G401.6 (cell line): ENCODE results near the gene ANP32B.
"Not testable (repeated sequence)": the region's sequence is repeated elsewhere in the genome, so short reads cannot be mapped to it uniquely, and the experiment has no call there.

ENCODE experiments used
- FAIRE-seq: peaks from 2 replicates; lab custom pipeline; 2012; peaks lifted over from hg19 to GRCh38; lab: Jason Lieb, UNC

Gene ANP32B

DNA sequence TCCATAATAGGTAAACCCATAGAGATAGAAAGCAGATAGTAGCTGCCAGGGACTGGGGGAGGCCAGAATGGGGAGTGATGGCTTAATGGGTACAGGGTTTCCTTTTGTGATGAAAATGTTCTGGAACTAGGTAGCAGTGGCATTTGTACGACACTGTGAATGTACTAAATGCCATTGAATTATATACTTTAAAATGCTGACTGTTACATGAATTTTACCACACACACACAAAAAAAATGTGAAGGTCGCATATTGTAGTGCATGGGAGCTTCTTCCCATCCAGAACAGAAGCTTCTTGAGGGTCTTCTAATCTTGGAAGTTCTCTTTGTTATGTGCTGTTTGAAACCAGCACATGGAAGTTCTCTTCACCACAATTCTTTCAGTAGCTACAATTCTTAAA is 19.9 kb upstream of the ANP32B start:
- no peak for FAIRE-seq

GRCh38 chr9:97964901-97965300 is 18.2 kb upstream of the ANP32B start:
- no peak for FAIRE-seq

GRCh38 chr9:97966493-97966892 is 16.6 kb upstream of the ANP32B start:
- FAIRE-seq = no peak

GRCh38 chr9:97969014-97969413 is 14.1 kb upstream of the ANP32B start:
- FAIRE-seq = no peak

DNA sequence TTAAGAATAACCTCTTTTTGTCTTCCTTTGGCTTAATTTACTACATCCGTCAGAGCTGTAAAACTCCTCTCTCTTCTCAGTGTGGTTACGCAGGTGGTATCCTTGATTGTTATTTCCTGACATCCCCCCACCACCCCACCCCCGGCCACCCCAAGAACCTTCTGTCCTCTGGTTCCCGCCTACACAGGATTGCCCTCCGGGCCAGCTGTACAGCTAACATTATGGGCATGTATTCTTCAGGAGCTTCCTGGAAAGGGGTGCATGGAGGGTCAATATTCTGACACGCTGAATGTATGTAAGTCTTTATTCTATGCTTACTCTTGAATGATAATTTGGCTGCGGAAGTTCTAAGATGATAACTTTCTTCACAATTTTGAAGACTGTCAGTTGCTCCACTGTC is 13.0 kb upstream of the ANP32B start:
- no peak for FAIRE-seq

DNA sequence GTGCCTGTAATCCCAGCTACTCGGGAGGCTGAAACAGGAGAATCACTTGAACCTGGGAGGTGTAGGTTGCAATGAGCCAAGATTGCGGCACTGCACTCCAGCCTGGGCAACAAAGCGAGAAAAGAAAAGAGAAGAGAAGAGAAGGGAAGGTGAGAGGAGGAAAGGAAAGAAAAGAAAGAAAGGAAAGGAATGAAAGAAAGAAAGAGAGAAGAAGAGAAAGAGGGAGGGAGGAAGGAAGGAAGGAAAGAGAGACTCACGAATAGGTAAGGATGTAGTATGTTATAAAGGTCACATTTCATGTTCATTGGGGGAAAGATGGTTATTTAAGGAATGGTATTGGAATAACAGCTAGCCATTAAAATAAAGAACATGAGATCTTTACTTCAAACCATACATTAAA is 10.4 kb upstream of the ANP32B start:
- no peak for FAIRE-seq

DNA sequence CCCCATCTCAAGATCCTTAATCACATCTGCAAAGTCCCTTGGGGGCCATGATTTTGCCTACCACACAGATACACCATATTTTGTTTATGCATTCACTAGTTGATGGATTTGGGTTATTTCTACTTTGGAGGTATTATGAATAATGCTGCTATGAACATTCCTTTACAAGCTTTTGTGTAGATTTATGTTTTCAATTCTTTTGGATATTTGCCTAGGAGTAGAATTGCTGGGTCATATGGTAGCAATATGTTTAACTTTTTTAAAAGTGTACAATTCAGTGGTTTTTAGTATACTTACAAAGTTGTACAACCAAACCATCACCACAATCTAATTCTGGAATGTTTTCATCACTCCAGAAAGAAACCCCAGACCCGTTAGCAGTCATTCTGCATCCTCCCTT is 7.8 kb upstream of the ANP32B start:
- FAIRE-seq = no peak

DNA sequence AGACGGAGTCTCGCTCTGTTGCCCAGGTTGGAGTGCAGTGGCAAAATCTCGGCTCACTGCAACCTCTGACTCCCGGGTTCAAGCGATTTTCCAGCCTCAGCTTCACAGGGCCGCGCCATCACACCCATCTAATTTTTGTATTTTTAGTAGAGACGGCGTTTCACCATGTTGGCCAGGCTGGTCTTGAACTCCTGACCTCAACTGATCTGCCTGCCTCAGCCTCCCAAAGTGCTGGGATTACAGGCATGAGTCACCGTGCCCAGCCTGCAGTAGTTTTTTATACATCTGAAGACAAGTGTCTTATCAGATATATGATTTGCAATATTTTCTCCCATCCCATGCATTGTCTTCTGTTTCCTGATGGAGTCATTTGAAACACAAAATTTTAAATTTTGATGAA is 6.5 kb upstream of the ANP32B start:
- FAIRE-seq = not testable (repeated sequence)

DNA sequence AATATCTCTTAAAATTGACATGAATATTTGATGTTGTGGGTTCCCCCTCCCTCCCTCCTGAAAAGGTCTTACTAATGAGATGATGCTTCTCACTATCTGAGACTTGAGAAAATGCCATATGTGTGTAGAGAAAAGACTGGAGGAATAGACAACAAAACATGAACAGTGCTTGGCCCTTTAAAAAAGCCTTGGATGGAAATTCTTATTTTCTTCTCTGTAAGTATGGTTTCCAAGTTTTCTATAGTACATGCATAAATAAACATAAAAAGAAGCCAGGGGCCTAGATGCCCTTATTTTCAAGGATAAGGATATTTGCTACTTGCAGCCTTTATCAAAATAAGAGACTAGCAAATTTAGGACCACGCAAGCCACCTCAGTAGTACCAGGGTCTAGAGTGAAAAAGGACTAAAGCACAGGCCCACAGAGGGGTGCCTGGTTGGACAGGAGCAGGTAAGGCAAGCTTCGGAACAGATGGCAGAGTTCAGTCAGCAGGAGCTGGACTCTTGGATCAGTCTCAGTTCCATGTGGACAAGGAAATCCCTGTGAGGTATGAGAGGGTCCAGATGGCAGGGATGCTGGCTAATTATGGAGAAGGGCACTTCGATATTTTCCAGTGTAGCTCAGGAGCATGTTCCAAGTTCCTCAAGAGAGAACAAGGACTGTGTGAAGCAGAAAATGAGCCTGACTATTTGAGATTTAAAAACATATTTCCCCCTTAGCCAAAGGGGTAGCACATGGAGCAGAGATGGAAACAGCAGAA is 4.6 kb upstream of the ANP32B start:
- FAIRE-seq = no peak

GRCh38 chr9:97979788-97980478 is 3.2 kb upstream of the ANP32B start:
- no peak for FAIRE-seq

- no peak for FAIRE-seq
Observed at GRCh38 chr9:97980479-97980803, 2.7 kb upstream of the ANP32B start.

DNA sequence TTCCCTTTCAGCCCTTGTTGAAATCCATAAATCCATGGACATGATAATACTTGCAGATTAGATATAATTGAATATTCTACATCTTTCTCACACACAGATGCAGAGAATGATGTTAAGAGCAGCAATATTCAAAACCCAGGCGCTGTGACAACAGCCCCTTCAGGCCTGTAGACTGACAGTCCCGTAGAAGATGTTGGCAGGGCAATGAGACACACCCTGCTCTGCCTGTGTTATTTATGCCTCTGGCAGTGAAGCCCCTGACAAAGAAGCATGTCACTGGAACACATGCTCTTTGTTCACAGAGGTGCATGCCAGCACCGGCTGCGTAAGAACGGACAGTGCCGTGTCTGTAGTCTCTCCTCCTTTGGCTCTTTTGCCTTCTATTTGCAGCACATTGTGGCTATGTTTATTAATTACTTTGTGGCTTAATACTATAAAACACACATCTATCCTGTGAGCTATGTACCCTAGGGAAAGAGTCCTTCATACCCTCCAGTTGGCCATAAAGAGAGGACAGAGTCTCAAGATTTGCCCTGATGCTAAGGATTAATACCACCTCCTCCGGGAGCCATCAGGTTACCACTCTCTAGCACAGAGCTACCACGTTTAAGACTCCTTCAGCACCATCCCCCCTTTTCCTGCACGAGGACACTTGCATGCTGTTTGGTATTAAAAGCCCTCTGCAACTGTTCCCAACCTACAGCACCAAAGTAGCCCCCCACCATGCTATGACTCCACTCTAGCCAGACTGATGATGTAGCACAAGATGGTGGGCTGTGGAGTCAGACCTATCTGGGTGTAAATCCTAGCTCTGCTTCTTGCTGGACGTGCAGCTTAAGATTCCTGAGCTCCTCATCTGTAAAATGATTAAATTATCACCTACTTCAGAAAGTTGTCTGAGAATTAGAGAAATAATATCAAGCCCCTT is 2.0 kb upstream of the ANP32B start:
- no peak for FAIRE-seq

DNA sequence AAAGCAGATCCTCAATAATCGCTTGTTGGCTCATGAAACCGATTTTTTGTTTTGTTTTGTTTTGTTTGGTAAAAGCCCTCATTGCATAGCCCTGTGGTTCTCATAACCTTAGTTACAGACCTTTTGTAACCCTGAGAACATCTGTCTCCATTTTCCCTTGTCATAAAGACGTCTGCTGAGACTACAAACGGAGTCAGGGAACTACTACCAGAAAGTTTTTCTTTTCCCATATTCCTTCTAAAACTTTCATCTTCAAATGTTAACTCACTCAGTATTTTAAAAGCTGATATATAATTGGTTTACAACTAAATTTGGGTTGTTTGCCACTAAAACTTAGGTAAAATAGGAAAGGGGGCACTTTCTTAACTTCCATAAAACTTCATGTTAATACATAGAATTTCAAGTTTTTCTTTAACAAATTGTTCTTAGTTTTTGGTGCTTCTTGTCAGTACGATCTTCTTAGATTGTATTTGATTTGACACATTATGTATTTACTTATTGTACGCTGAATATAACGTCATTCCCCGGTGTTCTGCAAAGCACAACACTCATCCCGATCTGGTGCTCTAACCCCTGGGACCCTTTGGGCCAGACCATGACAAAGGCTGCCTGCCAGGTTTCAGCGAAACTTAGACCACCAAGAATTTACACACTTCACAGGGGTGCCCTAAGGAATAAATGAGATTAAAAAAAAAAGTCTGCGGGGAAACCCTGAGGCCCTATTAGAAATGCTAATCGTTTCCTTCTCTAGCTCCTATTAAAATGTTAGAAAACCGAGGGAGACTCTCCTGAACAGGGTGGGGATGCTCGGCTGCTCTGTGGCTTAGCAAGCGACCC is 1.1 kb upstream of the ANP32B start:
- FAIRE-seq = peak; percentile 68

DNA sequence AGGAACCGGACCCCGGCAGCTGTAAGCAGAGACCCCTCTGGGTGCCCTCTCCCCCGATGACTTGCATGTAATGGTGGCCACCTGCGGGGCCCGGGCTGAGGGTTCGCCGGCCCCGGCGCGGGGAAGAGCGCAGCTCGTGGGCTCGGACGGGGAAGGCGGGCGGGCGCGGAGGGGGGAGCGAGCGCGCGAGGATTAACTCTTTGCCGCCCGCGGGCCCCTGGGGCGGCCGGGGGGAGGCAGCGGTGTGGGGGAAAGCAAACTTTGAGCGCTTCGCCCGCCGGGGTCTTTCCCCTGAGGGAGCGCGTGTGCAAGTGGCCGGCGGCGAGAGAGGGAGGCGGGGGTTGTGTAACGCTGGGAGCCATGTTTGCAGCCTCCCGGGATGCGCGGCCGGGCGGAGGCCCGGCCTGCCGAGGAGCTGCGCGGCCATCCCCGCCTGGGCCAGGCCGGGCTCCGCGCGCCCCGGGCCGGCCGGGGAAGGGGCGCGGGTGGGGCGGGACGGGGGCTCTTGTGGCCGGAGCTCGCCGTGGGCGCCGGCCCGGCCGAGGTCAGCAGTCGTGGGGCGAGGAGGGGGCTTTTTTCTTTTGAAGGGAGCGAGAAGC is 547 bp downstream of the ANP32B start:
- no peak for FAIRE-seq

GRCh38 chr9:97984188-97985057 is 1.3 kb downstream of the ANP32B start:
- FAIRE-seq = no peak

DNA sequence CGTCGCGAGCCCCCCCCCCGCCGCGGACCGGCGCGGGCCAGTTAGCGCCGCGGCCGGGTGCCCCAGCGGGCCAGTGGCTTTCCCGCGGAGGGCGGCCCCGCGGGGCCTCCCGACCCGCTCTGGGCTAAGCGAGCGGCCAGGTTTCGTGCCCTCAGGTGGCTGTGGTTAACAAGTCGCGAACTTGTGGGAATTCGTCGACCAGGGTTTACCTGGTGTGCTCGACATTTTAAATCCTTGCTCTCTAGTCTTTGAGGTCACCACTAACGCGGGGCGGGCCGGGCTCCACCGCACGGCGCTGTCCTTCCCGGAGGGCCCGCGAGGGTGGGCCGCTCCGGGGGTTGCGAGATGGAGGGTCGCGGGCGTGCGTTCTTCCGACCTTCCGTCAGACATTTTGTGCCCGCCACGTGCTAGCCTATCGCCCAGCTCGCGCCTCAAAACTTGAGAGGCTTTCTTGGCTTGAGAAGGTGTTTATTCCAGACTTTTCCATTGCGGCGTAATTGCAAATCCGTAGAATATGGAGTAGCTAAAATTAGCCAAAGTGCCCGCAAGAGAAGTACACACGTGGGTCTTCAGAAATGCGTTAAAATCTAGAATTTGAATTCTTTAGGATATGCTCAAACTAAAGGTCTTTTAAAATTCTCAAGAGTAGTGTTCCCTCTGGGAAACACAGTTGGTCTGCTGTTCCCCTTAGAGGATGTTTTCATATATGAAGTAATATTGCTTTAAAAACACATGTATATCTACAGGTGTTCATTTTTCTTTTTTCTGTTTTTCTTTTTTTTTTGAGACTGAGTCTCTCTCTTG is 2.1 kb downstream of the ANP32B start:
- FAIRE-seq = no peak

DNA sequence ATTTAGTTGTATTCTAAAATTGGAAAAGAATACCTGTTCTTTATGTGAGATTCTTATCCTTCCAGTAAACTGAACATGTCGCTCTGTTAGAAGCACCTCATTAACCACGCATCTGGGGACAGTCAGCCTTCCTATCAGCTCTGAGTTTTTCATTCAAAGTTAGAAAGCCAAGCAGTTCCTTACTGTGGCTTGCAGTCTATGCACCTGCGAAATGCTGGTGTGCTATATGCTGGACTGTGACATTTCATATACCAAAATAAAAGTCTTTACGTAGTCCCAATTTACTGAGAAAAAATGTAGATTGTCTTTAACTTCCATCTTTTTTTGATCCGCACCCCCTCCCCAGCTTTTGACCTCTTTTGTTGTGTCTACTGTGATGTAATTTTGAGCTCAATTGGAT is 4.3 kb downstream of the ANP32B start:
- FAIRE-seq = no peak

DNA sequence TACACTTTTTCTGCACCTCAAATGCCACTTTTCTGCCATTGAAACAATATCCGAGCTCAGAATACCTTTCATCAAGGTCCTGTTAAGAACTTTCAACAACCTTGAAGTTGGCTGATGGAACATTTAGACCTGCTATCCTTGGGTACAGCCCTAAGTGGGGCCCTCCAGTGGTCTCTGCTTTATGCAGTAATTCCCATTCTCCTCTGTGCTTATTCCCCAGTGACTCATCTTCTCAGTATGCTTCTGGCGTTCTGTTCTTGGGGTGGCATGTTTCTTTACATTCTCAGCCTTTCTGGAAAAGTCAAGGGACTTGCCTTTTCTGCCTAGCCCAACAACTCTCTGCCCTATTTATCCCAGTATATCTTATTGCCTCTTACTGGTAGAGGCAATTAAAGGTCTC is 7.1 kb downstream of the ANP32B start:
- no peak for FAIRE-seq

GRCh38 chr9:97991818-97992217 is 8.7 kb downstream of the ANP32B start:
- FAIRE-seq = no peak

DNA sequence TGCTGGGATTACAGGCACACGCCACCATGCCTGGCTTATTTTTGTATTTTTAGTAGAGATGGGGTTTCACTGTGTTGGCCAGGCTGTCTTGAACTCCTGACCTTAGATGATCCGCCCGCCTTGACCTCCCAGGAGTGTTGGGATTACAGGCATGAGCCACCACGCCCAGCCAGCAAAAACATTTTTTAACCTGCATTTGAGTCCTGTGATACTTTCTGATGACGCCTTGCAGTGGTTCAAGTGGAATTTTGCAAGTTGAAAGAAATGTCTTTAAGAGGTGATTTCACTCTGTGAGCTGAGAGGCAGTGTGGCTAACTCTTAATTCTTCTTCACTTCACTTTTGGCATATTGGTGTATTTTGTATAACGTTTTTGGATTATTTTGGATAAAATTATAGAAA is 9.1 kb downstream of the ANP32B start:
- no peak for FAIRE-seq
